Neural progenitor cell (in vitro differentiated cells): ENCODE results near the gene MYO15B.

Experiments used
- CTCF ChIP-seq: fragments of 200-600 bp; sonication (generic); IDR thresholded peaks from 2 replicates; pipeline ENCODE4 v1.5.1; 2017; ENCODE audit warnings: antibody characterized with exemption, mild to moderate bottlenecking
- EZH2 ChIP-seq: fragments of 200-600 bp; sonication (generic); IDR thresholded peaks from 2 replicates; pipeline ENCODE4 v1.6.1; 2017; ENCODE audit warnings: antibody characterized with exemption, mild to moderate bottlenecking, moderate library complexity
- EZH2phosphoT487 ChIP-seq: fragments of 200-600 bp; sonication (generic); IDR thresholded peaks from 2 replicates; pipeline ENCODE4 v1.6.1; 2017; ENCODE audit warnings: antibody characterized with exemption

GRCh38 chr17:75547091-75547490, 40.5 kb upstream of the MYO15B start:
- no peak for TF ChIP-seq CTCF
- no peak for TF ChIP-seq EZH2
- no peak for TF ChIP-seq EZH2phosphoT487
